BE2C (cell line): ENCODE measurements around the gene AKR1E2.

Source experiments
- DNase-seq: peaks from one replicate; pipeline ENCODE4 v3.0.0-alpha.2; 2020
- H3K27me3 ChIP-seq: fragments of 250-450 bp; sonication (Bioruptor Pico); 2 replicates; pipeline ENCODE4 v1.5.1; 2020; ENCODE audit warnings: mild to moderate bottlenecking
- H3K36me3 ChIP-seq: fragments of 250-450 bp; sonication (Bioruptor Pico); 2 replicates; pipeline ENCODE4 v1.5.1; 2020; ENCODE audit warnings: mild to moderate bottlenecking
- H3K4me1 ChIP-seq: fragments of 250-450 bp; sonication (Bioruptor Pico); 2 replicates; pipeline ENCODE4 v1.5.1; 2020
- H3K4me3 ChIP-seq: 2 replicates; pipeline ENCODE4 v1.5.1; 2011; ENCODE audit warnings: low read depth, low read length
- H3K9me3 ChIP-seq: fragments of 250-450 bp; sonication (Bioruptor Pico); 2 replicates; pipeline ENCODE4 v1.5.1; 2020
- TF ChIP-seq, protein P1 (sequence below): IDR thresholded peaks from 2 replicates; pipeline ENCODE4 v1.5.1; 2012; ENCODE audit warnings: mild to moderate bottlenecking, low read depth, low read length

The AKR1E2 gene

GRCh38 chr10:4819067-4819466, 6.9 kb upstream of the AKR1E2 start:
- no peaks in the 10 kb centered on the region for H3K9me3 ChIP-seq
- H3K4me1 ChIP-seq = no peaks in the 10 kb centered on the region
- no peaks in the 10 kb centered on the region for H3K27me3 ChIP-seq
- TF ChIP-seq, protein P1, sequence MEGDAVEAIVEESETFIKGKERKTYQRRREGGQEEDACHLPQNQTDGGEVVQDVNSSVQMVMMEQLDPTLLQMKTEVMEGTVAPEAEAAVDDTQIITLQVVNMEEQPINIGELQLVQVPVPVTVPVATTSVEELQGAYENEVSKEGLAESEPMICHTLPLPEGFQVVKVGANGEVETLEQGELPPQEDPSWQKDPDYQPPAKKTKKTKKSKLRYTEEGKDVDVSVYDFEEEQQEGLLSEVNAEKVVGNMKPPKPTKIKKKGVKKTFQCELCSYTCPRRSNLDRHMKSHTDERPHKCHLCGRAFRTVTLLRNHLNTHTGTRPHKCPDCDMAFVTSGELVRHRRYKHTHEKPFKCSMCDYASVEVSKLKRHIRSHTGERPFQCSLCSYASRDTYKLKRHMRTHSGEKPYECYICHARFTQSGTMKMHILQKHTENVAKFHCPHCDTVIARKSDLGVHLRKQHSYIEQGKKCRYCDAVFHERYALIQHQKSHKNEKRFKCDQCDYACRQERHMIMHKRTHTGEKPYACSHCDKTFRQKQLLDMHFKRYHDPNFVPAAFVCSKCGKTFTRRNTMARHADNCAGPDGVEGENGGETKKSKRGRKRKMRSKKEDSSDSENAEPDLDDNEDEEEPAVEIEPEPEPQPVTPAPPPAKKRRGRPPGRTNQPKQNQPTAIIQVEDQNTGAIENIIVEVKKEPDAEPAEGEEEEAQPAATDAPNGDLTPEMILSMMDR = no peak
- DNase-seq = no peak
- no peaks in the 10 kb centered on the region for H3K36me3 ChIP-seq
- no peak overlapping the region for H3K4me3 ChIP-seq

GRCh38 chr10:4819707-4820106, 6.3 kb upstream of the AKR1E2 start:
- no peak for DNase-seq
- no peak overlapping the region for H3K4me3 ChIP-seq
- TF ChIP-seq, protein P1 = no peak

GRCh38 chr10:4820804-4821401, 5.1 kb upstream of the AKR1E2 start:
- Histone ChIP-seq H3K27me3 (no peaks in the 10 kb centered on the region), H3K9me3 (no peaks in the 10 kb centered on the region), H3K4me1 (no peaks in the 10 kb centered on the region), H3K4me3 (no peak overlapping the region), H3K36me3 (no peaks in the 10 kb centered on the region)
- DNase-seq = no peak
- TF ChIP-seq, protein P1 = no peak

More at GRCh38 chr10:4819707-4820106, 6.3 kb upstream of the AKR1E2 start:
- H3K27me3 ChIP-seq = no peaks in the 10 kb centered on the region
- no peaks in the 10 kb centered on the region for H3K4me1 ChIP-seq
- no peaks in the 10 kb centered on the region for H3K9me3 ChIP-seq
- no peaks in the 10 kb centered on the region for H3K36me3 ChIP-seq

GRCh38 chr10:4822208-4822607, 3.8 kb upstream of the AKR1E2 start:
- Histone ChIP-seq H3K4me3 (no peak overlapping the region), H3K4me1 (no peaks in the 10 kb centered on the region), H3K27me3 (no peaks in the 10 kb centered on the region), H3K36me3 (no peaks in the 10 kb centered on the region), H3K9me3 (no peaks in the 10 kb centered on the region)
- DNase-seq = no peak
- TF ChIP-seq, protein P1 = no peak

DNA sequence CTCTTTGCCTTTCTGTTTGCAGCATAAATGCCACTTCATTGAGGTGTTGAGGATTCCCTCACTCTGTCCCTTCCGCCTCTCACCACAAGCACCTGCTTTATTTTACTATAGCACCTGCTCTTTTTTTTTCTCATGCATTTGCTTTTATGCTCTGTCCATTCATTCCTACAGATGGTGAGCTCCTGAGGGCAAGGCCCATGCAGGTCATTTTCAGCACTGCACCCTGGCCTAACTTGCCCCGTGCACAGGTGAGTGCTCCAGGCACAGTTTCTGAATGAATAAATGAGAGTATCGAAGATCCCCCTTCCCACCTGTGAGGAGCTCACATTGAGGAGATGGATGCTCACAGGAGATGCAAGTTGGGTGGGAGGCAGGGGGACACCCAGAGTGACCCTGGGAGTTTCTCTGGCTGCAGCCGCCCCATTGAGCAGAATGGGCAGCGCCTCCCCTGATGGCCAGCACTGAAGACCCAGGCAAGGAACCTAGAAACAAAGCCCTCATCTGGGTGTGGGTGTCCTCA, 1.2 kb upstream of the AKR1E2 start:
- Histone ChIP-seq H3K9me3 (no peaks in the 10 kb centered on the region), H3K4me1 (no peaks in the 10 kb centered on the region), H3K27me3 (no peaks in the 10 kb centered on the region), H3K4me3 (no peak overlapping the region), H3K36me3 (no peaks in the 10 kb centered on the region)
- TF ChIP-seq, protein P1 = no peak
- no peak for DNase-seq

DNA sequence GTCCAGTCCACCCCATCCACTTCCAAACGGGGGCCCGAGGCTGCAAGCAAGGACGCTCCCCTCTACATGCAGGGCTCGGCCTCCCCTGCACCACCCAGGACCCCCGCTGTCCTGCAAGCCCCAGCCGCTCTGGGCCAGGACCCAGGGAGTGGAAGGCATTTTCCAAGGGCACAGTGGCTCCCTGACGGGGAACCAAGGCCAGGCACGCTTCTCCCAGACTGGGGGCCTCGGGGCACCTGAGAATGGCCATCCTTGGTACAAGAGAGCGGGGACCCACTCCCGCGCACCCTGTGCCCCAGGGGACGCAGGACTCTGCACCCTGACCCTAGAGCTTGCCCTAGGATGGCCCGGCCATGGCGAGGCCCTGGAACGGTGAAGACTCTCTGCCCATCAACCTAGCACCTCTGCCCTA, 545 bp upstream of the AKR1E2 start:
- H3K4me3 ChIP-seq = no peak overlapping the region
- no peaks in the 10 kb centered on the region for H3K4me1 ChIP-seq
- TF ChIP-seq, protein P1 = no peak
- no peaks in the 10 kb centered on the region for H3K27me3 ChIP-seq
- H3K36me3 ChIP-seq = no peaks in the 10 kb centered on the region
- DNase-seq = no peak
- no peaks in the 10 kb centered on the region for H3K9me3 ChIP-seq
